ENCODE data around the gene MLLT6.

The MLLT6 gene

GRCh38 chr17:38750044-38750311 lies 44.9 kb downstream of the MLLT6 start:
- Histone ChIP-seq H3K9me2 (replicated peaks; ENCODE audit: insufficient read depth, low read length) (no peaks in the 10 kb centered on the region), H2AFZ (ENCODE audit: low read depth, low read length, severe bottlenecking) (no peak overlapping the region), H3K4me3 (ENCODE audit: insufficient read depth, low read length, poor library complexity, severe bottlenecking) (no peak overlapping the region), H3K79me2 (ENCODE audit: insufficient read depth, low read length) (peaks cover 23% of the 10 kb centered on the region), H3K27ac (ENCODE audit: low read depth, low read length) (no peak overlapping the region), H3K4me2 (ENCODE audit: low read depth, low read length, poor library complexity, severe bottlenecking) (no peak overlapping the region), H3K36me3 (ENCODE audit: low read length) (no peaks in the 10 kb centered on the region), H4K20me1 (ENCODE audit: low read depth, low read length) (no peaks in the 10 kb centered on the region), H3K9me3 (ENCODE audit: insufficient read depth, low read length) (no peaks in the 10 kb centered on the region), H3K27me3 (ENCODE audit: low read length) (no peaks in the 10 kb centered on the region), H3K9ac (ENCODE audit: low read length) (no peak overlapping the region), H3F3A (ENCODE audit: insufficient read depth) (0 out of 2 replicates have a peak, but pooled peaks cover 9% of the 10 kb centered on the region)
- TF ChIP-seq EZH2phosphoT487 (conservative IDR thresholded peaks at IDR 0.05; ENCODE audit: low read length), result no peak
- no peak for TF ChIP-seq CTCF (IDR thresholded peaks at IDR 0.05; ENCODE audit: insufficient read depth, low read length, poor library complexity, severe bottlenecking)

GRCh38 chr17:38750312-38751121 lies 45.4 kb downstream of the MLLT6 start:
- Histone ChIP-seq H3K27me3 (ENCODE audit: low read length) (no peaks in the 10 kb centered on the region), H3K27ac (ENCODE audit: low read depth, low read length) (no peak overlapping the region), H3K9ac (ENCODE audit: low read length) (no peak overlapping the region), H3K79me2 (ENCODE audit: insufficient read depth, low read length) (peaks cover 23% of the 10 kb centered on the region), H3K36me3 (ENCODE audit: low read length) (no peaks in the 10 kb centered on the region), H3K9me3 (ENCODE audit: insufficient read depth, low read length) (no peaks in the 10 kb centered on the region), H3K4me2 (ENCODE audit: low read depth, low read length, poor library complexity, severe bottlenecking) (peak overlapping the region; percentile 79), H3K4me3 (ENCODE audit: insufficient read depth, low read length, poor library complexity, severe bottlenecking) (no peak overlapping the region), H2AFZ (ENCODE audit: low read depth, low read length, severe bottlenecking) (no peak overlapping the region), H3F3A (ENCODE audit: insufficient read depth) (0 out of 2 replicates have a peak, but pooled peaks cover 9% of the 10 kb centered on the region), H3K9me2 (replicated peaks; ENCODE audit: insufficient read depth, low read length) (no peaks in the 10 kb centered on the region), H4K20me1 (ENCODE audit: low read depth, low read length) (no peaks in the 10 kb centered on the region)
- no peak for TF ChIP-seq EZH2phosphoT487 (conservative IDR thresholded peaks at IDR 0.05; ENCODE audit: low read length)

- peak overlapping the region; percentile 79 for H3K4me2 ChIP-seq (ENCODE audit: low read depth, low read length, poor library complexity, severe bottlenecking)
- TF ChIP-seq EZH2phosphoT487 (conservative IDR thresholded peaks at IDR 0.05; ENCODE audit: low read length) (no peak), CTCF (IDR thresholded peaks at IDR 0.05; ENCODE audit: insufficient read depth, low read length, poor library complexity, severe bottlenecking) (no peak)
- no peaks in the 10 kb centered on the region for H3K9me2 ChIP-seq (replicated peaks; ENCODE audit: insufficient read depth, low read length)
- peak overlapping the region; percentile 27 for H2AFZ ChIP-seq (ENCODE audit: low read depth, low read length, severe bottlenecking)
- H3K4me3 ChIP-seq (ENCODE audit: insufficient read depth, low read length, poor library complexity, severe bottlenecking), result peak overlapping the region; percentile 77
- peaks cover 6% of the 10 kb centered on the region; the same call in 1 of the 2 replicates for H3K36me3 ChIP-seq (ENCODE audit: low read length)
- no peaks in the 10 kb centered on the region for H3K27me3 ChIP-seq (ENCODE audit: low read length)
- H3F3A ChIP-seq (ENCODE audit: insufficient read depth), result 0 out of 2 replicates have a peak, but pooled peaks cover 9% of the 10 kb centered on the region
- no peaks in the 10 kb centered on the region for H4K20me1 ChIP-seq (ENCODE audit: low read depth, low read length)
- no peak overlapping the region for H3K27ac ChIP-seq (ENCODE audit: low read depth, low read length)
- H3K9me3 ChIP-seq (ENCODE audit: insufficient read depth, low read length), result no peaks in the 10 kb centered on the region
- peak overlapping the region; percentile 92 for H3K9ac ChIP-seq (ENCODE audit: low read length)
- peaks cover 28% of the 10 kb centered on the region for H3K79me2 ChIP-seq (ENCODE audit: insufficient read depth, low read length)
Measured at GRCh38 chr17:38751144-38751807, 46.2 kb downstream of the MLLT6 start.

Data from SU-DHL-6 (cell line).